ENCODE data around the gene MSRB1.

Gene MSRB1

DNA sequence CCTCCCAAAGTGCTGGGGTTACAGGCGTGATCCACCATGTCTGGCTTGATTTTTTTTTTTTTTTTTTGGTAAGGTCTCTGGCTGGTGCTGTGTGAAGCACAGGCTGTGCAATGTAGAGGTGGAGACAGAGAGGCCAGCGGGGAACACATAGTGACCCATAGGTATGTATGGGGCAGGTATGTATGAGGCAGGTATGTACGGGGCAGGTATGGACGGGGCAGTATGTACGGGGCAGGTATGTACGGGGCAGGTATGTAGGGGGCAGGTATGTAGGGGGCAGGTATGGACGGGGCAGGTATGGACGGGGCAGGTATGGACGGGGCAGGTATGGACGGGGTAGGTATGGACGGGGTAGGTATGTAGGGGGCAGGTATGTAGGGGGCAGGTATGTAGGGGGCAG, 6.5 kb upstream of the MSRB1 start:
- Histone ChIP-seq H3K27me3 (ENCODE audit: low read length) (no peaks in the 10 kb centered on the region), H3K4me3 (ENCODE audit: insufficient read depth, low read length, poor library complexity, severe bottlenecking) (no peak overlapping the region), H4K20me1 (ENCODE audit: low read depth, low read length) (no peaks in the 10 kb centered on the region), H3K4me2 (ENCODE audit: low read depth, low read length, poor library complexity, severe bottlenecking) (no peak overlapping the region), H3K27ac (ENCODE audit: low read depth, low read length) (no peak overlapping the region), H3K79me2 (ENCODE audit: insufficient read depth, low read length) (no peaks in the 10 kb centered on the region), H2AFZ (ENCODE audit: low read depth, low read length, severe bottlenecking) (no peak overlapping the region), H3K9me3 (ENCODE audit: insufficient read depth, low read length) (no peaks in the 10 kb centered on the region), H3K9ac (ENCODE audit: low read length) (no peak overlapping the region), H3K36me3 (ENCODE audit: low read length) (no peaks in the 10 kb centered on the region), H3K9me2 (replicated peaks; ENCODE audit: insufficient read depth, low read length) (no peaks in the 10 kb centered on the region), H3F3A (ENCODE audit: insufficient read depth) (no peaks in the 10 kb centered on the region)
- TF ChIP-seq EZH2phosphoT487 (conservative IDR thresholded peaks at IDR 0.05; ENCODE audit: low read length), result no peak
- TF ChIP-seq CTCF (IDR thresholded peaks at IDR 0.05; ENCODE audit: insufficient read depth, low read length, poor library complexity, severe bottlenecking), result no peak

GRCh38 chr16:1947369-1947670, 4.3 kb upstream of the MSRB1 start:
- no peak overlapping the region for H3K4me3 ChIP-seq (ENCODE audit: insufficient read depth, low read length, poor library complexity, severe bottlenecking)
- H3K36me3 ChIP-seq (ENCODE audit: low read length), result no peaks in the 10 kb centered on the region
- H3K27ac ChIP-seq (ENCODE audit: low read depth, low read length), result no peak overlapping the region
- no peaks in the 10 kb centered on the region for H3F3A ChIP-seq (ENCODE audit: insufficient read depth)
- no peak overlapping the region for H3K4me2 ChIP-seq (ENCODE audit: low read depth, low read length, poor library complexity, severe bottlenecking)
- H3K9me3 ChIP-seq (ENCODE audit: insufficient read depth, low read length), result no peaks in the 10 kb centered on the region
- no peaks in the 10 kb centered on the region for H4K20me1 ChIP-seq (ENCODE audit: low read depth, low read length)
- no peaks in the 10 kb centered on the region for H3K9me2 ChIP-seq (replicated peaks; ENCODE audit: insufficient read depth, low read length)
- H3K79me2 ChIP-seq (ENCODE audit: insufficient read depth, low read length), result no peaks in the 10 kb centered on the region
- H3K9ac ChIP-seq (ENCODE audit: low read length), result no peak overlapping the region
- TF ChIP-seq EZH2phosphoT487 (conservative IDR thresholded peaks at IDR 0.05; ENCODE audit: low read length), result no peak
- TF ChIP-seq CTCF (IDR thresholded peaks at IDR 0.05; ENCODE audit: insufficient read depth, low read length, poor library complexity, severe bottlenecking), result no peak
- H2AFZ ChIP-seq (ENCODE audit: low read depth, low read length, severe bottlenecking), result no peak overlapping the region
- H3K27me3 ChIP-seq (ENCODE audit: low read length), result no peaks in the 10 kb centered on the region

DNA sequence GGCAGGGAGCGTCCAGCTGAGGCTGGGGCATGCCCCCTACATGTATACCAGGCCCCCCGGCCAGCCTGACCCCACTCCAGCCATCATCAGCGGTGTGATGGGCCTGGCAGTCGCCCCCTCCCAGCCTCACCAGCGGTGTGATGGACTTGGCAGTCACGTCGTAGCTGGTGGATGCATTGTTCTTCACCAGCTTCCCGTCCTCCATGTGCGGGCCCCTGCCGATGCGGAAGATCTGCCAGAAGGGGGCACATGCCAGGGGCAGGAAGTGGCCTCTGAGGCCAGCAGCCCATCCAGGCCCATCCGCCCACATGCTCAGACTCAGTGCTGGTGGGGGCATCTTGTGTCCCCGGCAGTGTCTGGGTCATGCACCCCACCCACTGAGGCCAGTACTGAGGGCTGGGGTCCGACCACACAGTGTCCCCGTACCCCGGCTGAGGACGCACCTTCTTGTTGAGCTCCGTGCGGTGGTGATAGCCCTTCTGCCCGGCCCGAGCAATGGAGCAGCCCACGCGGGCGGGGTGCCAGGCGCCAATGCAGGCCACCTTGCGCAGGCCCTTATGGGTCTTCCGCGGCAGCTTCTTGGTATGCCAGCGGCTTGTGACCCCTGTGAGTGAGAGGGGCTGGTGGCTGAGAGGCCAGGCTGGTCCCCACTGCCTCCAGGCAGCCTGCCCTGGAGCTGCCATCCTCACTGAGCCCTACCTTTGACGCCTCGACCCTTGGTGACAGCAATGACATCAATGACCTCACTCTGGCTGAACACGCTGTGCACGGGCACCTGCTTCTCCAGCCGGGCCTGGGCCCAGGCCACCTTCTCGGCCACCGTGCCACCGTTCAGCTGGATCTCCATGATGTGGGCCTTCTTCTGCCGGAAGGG, 3.7 kb upstream of the MSRB1 start:
- Histone ChIP-seq H3K79me2 (ENCODE audit: insufficient read depth, low read length) (no peaks in the 10 kb centered on the region), H3K36me3 (ENCODE audit: low read length) (no peaks in the 10 kb centered on the region), H3K4me3 (ENCODE audit: insufficient read depth, low read length, poor library complexity, severe bottlenecking) (no peak overlapping the region), H3K27ac (ENCODE audit: low read depth, low read length) (no peak overlapping the region), H3K4me2 (ENCODE audit: low read depth, low read length, poor library complexity, severe bottlenecking) (no peak overlapping the region), H3K9ac (ENCODE audit: low read length) (no peak overlapping the region), H3K9me3 (ENCODE audit: insufficient read depth, low read length) (no peaks in the 10 kb centered on the region), H3K9me2 (replicated peaks; ENCODE audit: insufficient read depth, low read length) (no peaks in the 10 kb centered on the region), H3F3A (ENCODE audit: insufficient read depth) (no peaks in the 10 kb centered on the region), H4K20me1 (ENCODE audit: low read depth, low read length) (no peaks in the 10 kb centered on the region), H2AFZ (ENCODE audit: low read depth, low read length, severe bottlenecking) (no peak overlapping the region), H3K27me3 (ENCODE audit: low read length) (no peaks in the 10 kb centered on the region)
- TF ChIP-seq EZH2phosphoT487 (conservative IDR thresholded peaks at IDR 0.05; ENCODE audit: low read length), result no peak
- TF ChIP-seq CTCF (IDR thresholded peaks at IDR 0.05; ENCODE audit: insufficient read depth, low read length, poor library complexity, severe bottlenecking), result peak; percentile 10
